Endodermal cell (in vitro differentiated cells): ENCODE results near the gene LYZL4. TPM values are rescaled to one million over a fixed set of nuclear protein-coding genes. Genes with fewer than 3 reads are reported as not detected.

Source experiments
- DNase-seq: peaks from one replicate; pipeline ENCODE4 v3.0.0-alpha.2; 2017
- H3K27ac ChIP-seq: 2 replicates; pipeline ENCODE4 v1.5.1; 2013; ENCODE audit warnings: mild to moderate bottlenecking, low read depth, low read length, moderate library complexity
- H3K27me3 ChIP-seq: 2 replicates; pipeline ENCODE4 v1.6.1; 2013; ENCODE audit warnings: mild to moderate bottlenecking, low read length, moderate library complexity; ENCODE audit not compliant: insufficient read depth, control insufficient read depth, poor library complexity, severe bottlenecking
- H3K36me3 ChIP-seq: 2 replicates; pipeline ENCODE4 v1.7.0; 2013; ENCODE audit warnings: mild to moderate bottlenecking, low read length, moderate library complexity; ENCODE audit not compliant: control insufficient read depth, insufficient read depth
- H3K4me1 ChIP-seq: one replicate; pipeline ENCODE4 v1.7.0; 2013; ENCODE audit warnings: low read length; ENCODE audit not compliant: control insufficient read depth, insufficient read depth
- H3K4me3 ChIP-seq: 2 replicates; pipeline ENCODE4 v1.5.1; 2013; ENCODE audit warnings: mild to moderate bottlenecking, low read length, moderate library complexity
- H3K9ac ChIP-seq: 2 replicates; pipeline ENCODE4 v1.6.1; 2013; ENCODE audit warnings: mild to moderate bottlenecking, low read length, moderate library complexity; ENCODE audit not compliant: poor library complexity, severe bottlenecking; ENCODE audit errors: extremely low read depth
- H3K9me3 ChIP-seq: 2 replicates; pipeline ENCODE4 v1.6.1; 2013; ENCODE audit warnings: mild to moderate bottlenecking, low read length, moderate library complexity; ENCODE audit not compliant: control insufficient read depth
- H3K27ac Mint-ChIP-seq: 2 replicates; pipeline ENCODE4 v1.8.0; 2020; ENCODE audit warnings: mixed read lengths
- H3K27me3 Mint-ChIP-seq: 2 replicates; pipeline ENCODE4 v1.8.0; 2021; ENCODE audit warnings: mild to moderate bottlenecking, mixed read lengths; ENCODE audit not compliant: insufficient read depth
- H3K36me3 Mint-ChIP-seq: 2 replicates; pipeline ENCODE4 v1.8.0; 2020; ENCODE audit warnings: low read depth, mixed read lengths
- H3K4me1 Mint-ChIP-seq: 2 replicates; pipeline ENCODE4 v1.8.0; 2020; ENCODE audit warnings: mixed read lengths
- H3K4me3 Mint-ChIP-seq: 2 replicates; pipeline ENCODE4 v1.8.0; 2020; ENCODE audit warnings: mild to moderate bottlenecking, moderate library complexity, mixed read lengths
- H3K9me3 Mint-ChIP-seq: 2 replicates; pipeline ENCODE4 v1.8.0; 2020; ENCODE audit warnings: mild to moderate bottlenecking, mixed read lengths
- CTCF ChIP-seq: fragments of 200-600 bp; sonication (generic); conservative IDR thresholded peaks from 2 replicates; pipeline ENCODE4 v1.5.0; 2021; ENCODE audit warnings: antibody characterized with exemption, mild to moderate bottlenecking
- WGBS, 2 experiments: methylation state at CpG; one replicate each; pipeline versions ENCODE4 v1.1.5 to v1.1.7; 2013; ENCODE audit warnings: missing lambda C conversion rate in 2 of 2, mixed read lengths in 1 of 2; ENCODE audit not compliant: insufficient coverage in 1 of 2, insufficient read length in 1 of 2; 5-methylcytosine and 5-hydroxymethylcytosine counted together
- total RNA-seq, 2 donors: library from RNA; stranded (reverse); fragmentation: NEBNext Ultra II Directional in 1 of 2; extraction: Animal tissue kit (Norgen Biotek cat#: 25700) in 1 of 2; gene quantifications; 2 replicates in 1 of 2; 3 replicates in 1 of 2; pipeline ENCODE4 v1.2.1, GENCODE V29; 2021

Gene LYZL4
- total RNA-seq, 2 donors from 2014 or later: not detected

GRCh38 chr3:42438193-42438592, 27.8 kb upstream of the LYZL4 start:
- no peak overlapping the region for H3K4me3 ChIP-seq
- H3K4me1 ChIP-seq: peaks cover 2% of the 10 kb centered on the region
- no peaks in the 10 kb centered on the region for H3K27me3 ChIP-seq
- DNase-seq: no peak
- 100% methylated on average over 2 of the region's 2 CpGs for WGBS, 2 experiments
- Mint-ChIP-seq H3K36me3 (no peaks in the 10 kb centered on the region), H3K9me3 (peaks cover 3% of the 10 kb centered on the region), H3K4me3 (no peak overlapping the region), H3K27ac (no peak overlapping the region), H3K4me1 (peaks cover 21% of the 10 kb centered on the region), H3K27me3 (peaks cover 2% of the 10 kb centered on the region)
- H3K9me3 ChIP-seq: peaks cover 4% of the 10 kb centered on the region
- H3K27ac ChIP-seq: no peak overlapping the region
- no peaks in the 10 kb centered on the region for H3K36me3 ChIP-seq
- TF ChIP-seq CTCF: no peak
- no peak overlapping the region for H3K9ac ChIP-seq

GRCh38 chr3:42434777-42435380, 24.5 kb upstream of the LYZL4 start:
- no peak for TF ChIP-seq CTCF

GRCh38 chr3:42432485-42432884, 22.1 kb upstream of the LYZL4 start:
- Histone ChIP-seq H3K36me3 (no peaks in the 10 kb centered on the region), H3K27me3 (no peaks in the 10 kb centered on the region), H3K4me1 (no peaks in the 10 kb centered on the region), H3K27ac (no peak overlapping the region), H3K9me3 (peaks cover 16% of the 10 kb centered on the region), H3K9ac (no peak overlapping the region), H3K4me3 (peak overlapping the region; percentile 9)
- Mint-ChIP-seq H3K9me3 (peaks cover 13% of the 10 kb centered on the region), H3K4me1 (peaks cover 14% of the 10 kb centered on the region), H3K36me3 (no peaks in the 10 kb centered on the region), H3K4me3 (no peak overlapping the region), H3K27me3 (peaks cover 7% of the 10 kb centered on the region), H3K27ac (no peak overlapping the region)
- TF ChIP-seq CTCF: no peak
- 80 to 98% methylated on average over 1 to 2 of the region's 2 CpGs for WGBS, 2 experiments
- no peak for DNase-seq

More at GRCh38 chr3:42434777-42435380, 24.5 kb upstream of the LYZL4 start:
- 77 to 89% methylated on average over 1 to 5 of the region's 5 CpGs for WGBS, 2 experiments
- H3K4me3 Mint-ChIP-seq: no peak overlapping the region
- no peaks in the 10 kb centered on the region for H3K27me3 ChIP-seq
- peaks cover 13% of the 10 kb centered on the region for H3K9me3 Mint-ChIP-seq
- no peak overlapping the region for H3K27ac ChIP-seq
- H3K4me1 ChIP-seq: no peaks in the 10 kb centered on the region
- peaks cover 7% of the 10 kb centered on the region for H3K27me3 Mint-ChIP-seq
- H3K4me1 Mint-ChIP-seq: peaks cover 4% of the 10 kb centered on the region
- no peak overlapping the region for H3K9ac ChIP-seq
- no peak for DNase-seq
- peaks cover 16% of the 10 kb centered on the region for H3K9me3 ChIP-seq
- no peak overlapping the region for H3K27ac Mint-ChIP-seq
- no peaks in the 10 kb centered on the region for H3K36me3 ChIP-seq
- H3K4me3 ChIP-seq: no peak overlapping the region
- H3K36me3 Mint-ChIP-seq: no peaks in the 10 kb centered on the region
